HL-60 (cell line): Measurements from ENCODE around the gene EBI3.
A peak's percentile ranks its signal among the peaks of the same experiment; 100 is the strongest.

Experiments used
- POLR2AphosphoS5 ChIP-seq: IDR thresholded peaks from 2 replicates; pipeline ENCODE4 v1.6.1; 2012; ENCODE audit warnings: low read depth
- TF ChIP-seq, protein P1 (sequence below): IDR thresholded peaks from 2 replicates; pipeline ENCODE4 v1.6.1; 2012; ENCODE audit warnings: low read depth; ENCODE audit not compliant: insufficient replicate concordance
- TF ChIP-seq, protein P2 (sequence below): IDR thresholded peaks from one replicate; pipeline ENCODE4 v1.5.1; 2011; ENCODE audit warnings: low read length, control low read depth, inconsistent platforms; ENCODE audit not compliant: insufficient read depth

DNA sequence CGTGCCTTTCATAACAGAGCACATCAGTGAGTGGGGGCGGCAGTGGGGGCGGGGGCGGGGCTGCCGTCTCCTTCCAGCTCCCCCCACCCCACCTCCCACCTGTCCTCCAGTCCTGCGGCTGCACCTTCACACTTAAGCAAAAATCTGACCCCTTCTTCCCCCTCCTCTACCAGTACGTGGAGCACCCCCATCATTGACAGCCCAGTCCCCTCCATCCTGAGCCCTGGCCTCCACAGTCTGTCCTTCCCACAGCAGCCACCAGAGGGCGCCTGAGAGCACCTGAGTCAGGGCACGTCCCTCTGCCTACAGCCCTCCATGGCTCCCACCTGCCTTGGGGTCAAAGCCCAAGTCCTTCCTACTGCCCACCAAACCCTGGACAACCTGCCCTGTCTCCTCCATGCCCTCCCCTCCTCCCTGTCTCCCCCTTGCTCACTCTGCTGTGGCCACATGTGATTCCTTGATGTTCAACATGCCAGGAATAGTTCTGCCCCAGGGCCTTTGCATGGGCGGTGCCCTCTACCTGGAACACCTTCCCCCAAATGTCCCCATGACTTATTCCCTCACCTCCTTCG lies 4.0 kb downstream of the EBI3 start:
- TF ChIP-seq, protein P1, sequence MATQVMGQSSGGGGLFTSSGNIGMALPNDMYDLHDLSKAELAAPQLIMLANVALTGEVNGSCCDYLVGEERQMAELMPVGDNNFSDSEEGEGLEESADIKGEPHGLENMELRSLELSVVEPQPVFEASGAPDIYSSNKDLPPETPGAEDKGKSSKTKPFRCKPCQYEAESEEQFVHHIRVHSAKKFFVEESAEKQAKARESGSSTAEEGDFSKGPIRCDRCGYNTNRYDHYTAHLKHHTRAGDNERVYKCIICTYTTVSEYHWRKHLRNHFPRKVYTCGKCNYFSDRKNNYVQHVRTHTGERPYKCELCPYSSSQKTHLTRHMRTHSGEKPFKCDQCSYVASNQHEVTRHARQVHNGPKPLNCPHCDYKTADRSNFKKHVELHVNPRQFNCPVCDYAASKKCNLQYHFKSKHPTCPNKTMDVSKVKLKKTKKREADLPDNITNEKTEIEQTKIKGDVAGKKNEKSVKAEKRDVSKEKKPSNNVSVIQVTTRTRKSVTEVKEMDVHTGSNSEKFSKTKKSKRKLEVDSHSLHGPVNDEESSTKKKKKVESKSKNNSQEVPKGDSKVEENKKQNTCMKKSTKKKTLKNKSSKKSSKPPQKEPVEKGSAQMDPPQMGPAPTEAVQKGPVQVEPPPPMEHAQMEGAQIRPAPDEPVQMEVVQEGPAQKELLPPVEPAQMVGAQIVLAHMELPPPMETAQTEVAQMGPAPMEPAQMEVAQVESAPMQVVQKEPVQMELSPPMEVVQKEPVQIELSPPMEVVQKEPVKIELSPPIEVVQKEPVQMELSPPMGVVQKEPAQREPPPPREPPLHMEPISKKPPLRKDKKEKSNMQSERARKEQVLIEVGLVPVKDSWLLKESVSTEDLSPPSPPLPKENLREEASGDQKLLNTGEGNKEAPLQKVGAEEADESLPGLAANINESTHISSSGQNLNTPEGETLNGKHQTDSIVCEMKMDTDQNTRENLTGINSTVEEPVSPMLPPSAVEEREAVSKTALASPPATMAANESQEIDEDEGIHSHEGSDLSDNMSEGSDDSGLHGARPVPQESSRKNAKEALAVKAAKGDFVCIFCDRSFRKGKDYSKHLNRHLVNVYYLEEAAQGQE = no peak
- TF ChIP-seq, protein P2, sequence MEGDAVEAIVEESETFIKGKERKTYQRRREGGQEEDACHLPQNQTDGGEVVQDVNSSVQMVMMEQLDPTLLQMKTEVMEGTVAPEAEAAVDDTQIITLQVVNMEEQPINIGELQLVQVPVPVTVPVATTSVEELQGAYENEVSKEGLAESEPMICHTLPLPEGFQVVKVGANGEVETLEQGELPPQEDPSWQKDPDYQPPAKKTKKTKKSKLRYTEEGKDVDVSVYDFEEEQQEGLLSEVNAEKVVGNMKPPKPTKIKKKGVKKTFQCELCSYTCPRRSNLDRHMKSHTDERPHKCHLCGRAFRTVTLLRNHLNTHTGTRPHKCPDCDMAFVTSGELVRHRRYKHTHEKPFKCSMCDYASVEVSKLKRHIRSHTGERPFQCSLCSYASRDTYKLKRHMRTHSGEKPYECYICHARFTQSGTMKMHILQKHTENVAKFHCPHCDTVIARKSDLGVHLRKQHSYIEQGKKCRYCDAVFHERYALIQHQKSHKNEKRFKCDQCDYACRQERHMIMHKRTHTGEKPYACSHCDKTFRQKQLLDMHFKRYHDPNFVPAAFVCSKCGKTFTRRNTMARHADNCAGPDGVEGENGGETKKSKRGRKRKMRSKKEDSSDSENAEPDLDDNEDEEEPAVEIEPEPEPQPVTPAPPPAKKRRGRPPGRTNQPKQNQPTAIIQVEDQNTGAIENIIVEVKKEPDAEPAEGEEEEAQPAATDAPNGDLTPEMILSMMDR = peak; percentile 77
- TF ChIP-seq POLR2AphosphoS5 = no peak
